Mesodermal cell (in vitro differentiated cells): ENCODE results near the gene FMR1.

Source experiments
- H3K27ac ChIP-seq: 2 replicates; pipeline ENCODE4 v1.7.0; 2013; ENCODE audit warnings: mild to moderate bottlenecking, low read depth, low read length, moderate library complexity; ENCODE audit not compliant: severe bottlenecking
- H3K36me3 ChIP-seq: 2 replicates; pipeline ENCODE4 v1.7.1; 2013; ENCODE audit warnings: mild to moderate bottlenecking, low read length, moderate library complexity; ENCODE audit not compliant: control insufficient read depth, insufficient read depth
- H3K4me1 ChIP-seq: one replicate; pipeline ENCODE4 v1.7.1; 2013; ENCODE audit warnings: mild to moderate bottlenecking, low read length; ENCODE audit not compliant: insufficient read depth, control insufficient read depth, poor library complexity, severe bottlenecking
- H3K4me3 ChIP-seq: 2 replicates; pipeline ENCODE4 v1.7.0; 2013; ENCODE audit warnings: low read length, control low read depth, mild to moderate bottlenecking; ENCODE audit not compliant: insufficient read depth, poor library complexity, severe bottlenecking; ENCODE audit errors: extremely low read depth
- H3K9me3 ChIP-seq: 2 replicates; pipeline ENCODE4 v1.7.1; 2013; ENCODE audit warnings: mild to moderate bottlenecking, low read length, moderate library complexity; ENCODE audit not compliant: control insufficient read depth
- WGBS, 2 experiments: methylation state at CpG; one replicate each; pipeline ENCODE4 v1.1.5; 2013; ENCODE audit warnings: missing lambda C conversion rate in 2 of 2; ENCODE audit not compliant: insufficient coverage in 2 of 2; 5-methylcytosine and 5-hydroxymethylcytosine counted together

FMR1 gene

GRCh38 chrX:147898951-147899350, 12.8 kb upstream of the FMR1 start:
- Histone ChIP-seq H3K27ac (no peak overlapping the region), H3K4me1 (peaks cover 9% of the 10 kb centered on the region), H3K36me3 (no peaks in the 10 kb centered on the region), H3K4me3 (no peak overlapping the region), H3K9me3 (no peaks in the 10 kb centered on the region)
- no CpG with 5 or more reads among the region's 1 CpG for WGBS, 2 experiments

- Histone ChIP-seq H3K27ac (peak overlapping the region; percentile 23), H3K9me3 (no peaks in the 10 kb centered on the region), H3K4me1 (peaks cover 9% of the 10 kb centered on the region), H3K36me3 (no peaks in the 10 kb centered on the region), H3K4me3 (no peak overlapping the region)
- no CpG with 5 or more reads among the region's 2 CpGs for WGBS, 2 experiments
Observed at GRCh38 chrX:147899379-147900114, 12.2 kb upstream of the FMR1 start.

DNA sequence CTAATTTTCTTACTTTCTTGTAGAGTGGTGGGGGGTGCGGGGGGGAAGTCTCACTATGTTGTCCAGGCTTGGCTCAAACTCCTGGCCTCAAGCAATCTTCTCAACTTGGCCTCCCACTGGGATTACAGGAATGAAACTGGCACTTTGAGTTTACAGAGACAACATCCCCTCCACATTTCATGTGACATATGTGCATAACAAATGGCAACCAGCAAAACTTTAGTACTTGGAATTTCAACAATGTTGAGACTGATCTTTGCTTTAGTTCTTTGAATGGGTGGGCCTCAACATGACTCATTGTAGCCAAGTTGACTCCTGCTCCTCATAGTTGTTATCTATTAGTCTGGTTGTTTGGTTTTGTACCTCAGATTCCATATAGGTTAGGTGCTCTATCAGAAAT, 11.4 kb upstream of the FMR1 start:
- peak overlapping the region; percentile 23 for H3K27ac ChIP-seq
- H3K4me3 ChIP-seq: no peak overlapping the region
- H3K36me3 ChIP-seq: no peaks in the 10 kb centered on the region
- peaks cover 9% of the 10 kb centered on the region for H3K4me1 ChIP-seq
- H3K9me3 ChIP-seq: no peaks in the 10 kb centered on the region
- WGBS, 2 experiments: no CpG with 5 or more reads among the region's 1 CpG

- H3K4me3 ChIP-seq: no peak overlapping the region
- H3K4me1 ChIP-seq: peaks cover 9% of the 10 kb centered on the region
- 95% methylated on average over 4 of the region's 6 CpGs; no CpG with 5 or more reads in 1 of the 2 experiments for WGBS, 2 experiments
- H3K36me3 ChIP-seq: no peaks in the 10 kb centered on the region
- H3K27ac ChIP-seq: no peak overlapping the region
- no peaks in the 10 kb centered on the region for H3K9me3 ChIP-seq
Observed at GRCh38 chrX:147901461-147902126, 10.1 kb upstream of the FMR1 start.

DNA sequence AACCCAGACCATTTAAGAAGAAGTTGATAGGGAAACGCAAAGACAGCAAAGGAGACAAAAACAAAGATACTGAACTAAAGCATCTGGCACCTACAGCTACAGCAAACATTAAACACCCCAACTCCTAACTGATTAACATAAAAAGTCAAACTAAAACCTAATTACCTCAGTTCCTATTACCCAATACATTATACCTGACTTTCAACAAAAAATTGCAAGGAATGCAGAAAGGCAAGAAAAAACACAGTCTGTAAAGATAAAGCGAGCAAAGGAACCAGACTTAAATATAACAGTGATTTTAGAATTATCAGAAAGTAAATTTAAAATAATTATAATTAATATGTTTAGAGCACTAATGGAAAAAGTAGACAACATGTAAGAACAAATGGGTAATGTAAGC, 9.4 kb upstream of the FMR1 start:
- no CpG with 5 or more reads among the region's 2 CpGs for WGBS, 2 experiments
- H3K36me3 ChIP-seq: no peaks in the 10 kb centered on the region
- no peaks in the 10 kb centered on the region for H3K9me3 ChIP-seq
- peaks cover 9% of the 10 kb centered on the region for H3K4me1 ChIP-seq
- no peak overlapping the region for H3K4me3 ChIP-seq
- H3K27ac ChIP-seq: no peak overlapping the region

GRCh38 chrX:147908106-147908505, 3.6 kb upstream of the FMR1 start:
- no peak overlapping the region for H3K4me3 ChIP-seq
- H3K9me3 ChIP-seq: no peaks in the 10 kb centered on the region
- no peaks in the 10 kb centered on the region for H3K4me1 ChIP-seq
- WGBS, 2 experiments: no CpG with 5 or more reads among the region's 5 CpGs
- H3K36me3 ChIP-seq: no peaks in the 10 kb centered on the region
- H3K27ac ChIP-seq: no peak overlapping the region

DNA sequence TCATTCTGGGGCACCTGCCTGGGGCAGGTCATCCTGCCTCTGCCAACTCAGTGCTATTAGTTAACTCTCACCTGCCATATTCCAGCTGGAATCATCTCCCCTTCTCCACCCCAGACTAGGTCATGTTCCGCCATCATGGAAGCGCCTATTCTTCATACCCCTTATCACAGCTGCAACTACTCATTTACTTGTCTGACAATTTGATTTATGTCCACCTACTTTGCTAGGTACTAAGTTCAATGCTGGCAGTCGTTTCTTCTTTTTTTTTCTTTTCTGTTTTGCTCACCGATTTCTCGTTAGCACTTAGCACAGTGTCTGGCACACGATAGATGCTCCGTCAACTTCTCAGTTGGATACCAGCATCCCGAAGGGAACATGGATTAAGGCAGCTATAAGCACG, 1.1 kb upstream of the FMR1 start:
- 90 to 100% methylated on average over 2 to 4 of the region's 9 CpGs for WGBS, 2 experiments
- Histone ChIP-seq H3K4me1 (no peaks in the 10 kb centered on the region), H3K27ac (no peak overlapping the region), H3K4me3 (no peak overlapping the region), H3K9me3 (no peaks in the 10 kb centered on the region), H3K36me3 (no peaks in the 10 kb centered on the region)

GRCh38 chrX:147912093-147912801, 528 bp downstream of the FMR1 start:
- H3K4me3 ChIP-seq: peak overlapping the region; percentile 70
- 0% methylated on average over 4 of the region's 58 CpGs; no CpG with 5 or more reads in 1 of the 2 experiments for WGBS, 2 experiments
- H3K36me3 ChIP-seq: no peaks in the 10 kb centered on the region
- no peaks in the 10 kb centered on the region for H3K4me1 ChIP-seq
- no peaks in the 10 kb centered on the region for H3K9me3 ChIP-seq
- H3K27ac ChIP-seq: peak overlapping the region; percentile 78

DNA sequence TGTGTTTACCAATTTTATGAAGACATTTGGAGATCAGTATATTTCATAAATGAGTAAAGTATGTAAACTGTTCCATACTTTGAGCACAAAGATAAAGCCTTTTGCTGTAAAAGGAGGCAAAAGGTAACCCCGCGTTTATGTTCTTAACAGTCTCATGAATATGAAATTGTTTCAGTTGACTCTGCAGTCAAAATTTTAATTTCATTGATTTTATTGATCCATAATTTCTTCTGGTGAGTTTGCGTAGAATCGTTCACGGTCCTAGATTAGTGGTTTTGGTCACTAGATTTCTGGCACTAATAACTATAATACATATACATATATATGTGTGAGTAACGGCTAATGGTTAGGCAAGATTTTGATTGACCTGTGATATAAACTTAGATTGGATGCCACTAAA, 1.9 kb downstream of the FMR1 start:
- no peak overlapping the region for H3K27ac ChIP-seq
- WGBS, 2 experiments: no CpG with 5 or more reads among the region's 6 CpGs
- peak overlapping the region; percentile 70 for H3K4me3 ChIP-seq
- no peaks in the 10 kb centered on the region for H3K36me3 ChIP-seq
- peaks cover 3% of the 10 kb centered on the region for H3K4me1 ChIP-seq
- no peaks in the 10 kb centered on the region for H3K9me3 ChIP-seq

GRCh38 chrX:147914591-147914990, 2.9 kb downstream of the FMR1 start:
- Histone ChIP-seq H3K9me3 (no peaks in the 10 kb centered on the region), H3K4me1 (peaks cover 3% of the 10 kb centered on the region), H3K36me3 (no peaks in the 10 kb centered on the region), H3K4me3 (no peak overlapping the region), H3K27ac (no peak overlapping the region)
- WGBS, 2 experiments: no CpG with 5 or more reads among the region's 3 CpGs
